HL-60/S4 treated with phorbol 12-myristate 13-acetate at 8.2 ng/mL for 4 days and 3 days (cell line): ENCODE results near the gene STOML1.

ENCODE experiments used
- in situ Hi-C: fragments of 300-500 bp; cut with MboI; formaldehyde crosslinking; loops from 2 replicates; pipeline ENCODE4 v1.15.0; 2022; ENCODE audit warnings: low sequenced_read_pairs

The STOML1 gene

DNA sequence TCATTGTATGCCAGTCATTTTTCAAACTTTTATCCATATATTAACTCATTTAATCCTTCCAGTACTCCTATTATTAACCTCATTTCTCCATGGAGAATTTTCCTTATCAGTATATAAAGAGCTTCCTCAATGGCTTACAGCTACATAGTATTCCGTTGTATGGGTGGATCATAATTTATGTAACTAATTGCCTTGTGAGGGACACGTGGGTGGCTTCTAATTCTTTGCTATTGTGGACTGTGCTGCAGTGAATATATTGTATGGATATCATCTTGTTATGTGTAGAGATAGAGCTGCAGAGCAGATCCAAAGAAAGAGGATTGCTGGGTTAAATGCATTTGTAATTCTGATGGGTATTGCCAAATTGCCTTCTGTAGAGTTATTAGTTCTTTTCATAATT, 27.6 kb upstream of the STOML1 start:
- in situ Hi-C loops: no loop called here

DNA sequence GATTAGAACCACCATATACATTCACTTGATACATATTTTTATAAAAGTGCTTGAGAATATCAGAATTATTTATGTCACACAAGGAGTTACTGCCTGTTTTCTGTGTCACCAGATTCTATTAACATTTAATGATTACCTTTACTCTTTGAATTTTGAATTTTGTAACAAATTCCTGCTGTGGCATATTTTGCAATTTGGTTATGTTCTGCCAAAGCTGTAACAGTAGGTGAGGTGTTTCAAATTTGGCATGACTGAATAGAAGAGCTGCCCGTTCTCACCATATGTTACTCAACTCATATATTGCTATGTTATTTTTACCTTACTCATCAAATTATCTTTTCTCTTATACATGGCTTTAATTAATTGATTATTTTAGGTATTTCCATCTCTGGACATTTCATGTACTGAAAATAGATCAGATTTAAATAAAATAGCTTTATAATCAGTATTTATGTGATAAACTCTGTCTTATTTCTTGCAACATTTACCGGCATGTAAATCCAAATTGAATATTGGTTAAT, 21.3 kb upstream of the STOML1 start:
- in situ Hi-C loops: no loop called here

DNA sequence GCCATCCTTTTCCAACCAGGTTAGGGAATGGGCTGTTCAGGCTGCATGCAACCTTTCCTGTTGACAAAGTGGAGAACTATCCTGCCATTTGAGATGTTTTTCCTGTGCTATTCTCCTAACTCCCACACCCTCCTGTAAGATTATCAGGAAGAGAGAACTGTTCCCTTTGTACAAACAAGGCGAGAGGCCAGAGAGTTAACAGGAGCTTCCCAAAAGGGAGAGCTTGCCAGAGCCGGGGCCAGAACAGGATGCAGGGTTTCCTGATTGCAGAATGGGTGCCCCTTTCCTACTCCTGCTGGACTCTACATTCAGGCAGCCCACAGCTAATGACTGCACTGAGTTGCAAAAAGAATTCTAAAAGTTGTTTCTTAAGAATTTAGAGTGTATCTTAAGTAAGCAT, 19.5 kb upstream of the STOML1 start:
- in situ Hi-C loops: no loop called here

DNA sequence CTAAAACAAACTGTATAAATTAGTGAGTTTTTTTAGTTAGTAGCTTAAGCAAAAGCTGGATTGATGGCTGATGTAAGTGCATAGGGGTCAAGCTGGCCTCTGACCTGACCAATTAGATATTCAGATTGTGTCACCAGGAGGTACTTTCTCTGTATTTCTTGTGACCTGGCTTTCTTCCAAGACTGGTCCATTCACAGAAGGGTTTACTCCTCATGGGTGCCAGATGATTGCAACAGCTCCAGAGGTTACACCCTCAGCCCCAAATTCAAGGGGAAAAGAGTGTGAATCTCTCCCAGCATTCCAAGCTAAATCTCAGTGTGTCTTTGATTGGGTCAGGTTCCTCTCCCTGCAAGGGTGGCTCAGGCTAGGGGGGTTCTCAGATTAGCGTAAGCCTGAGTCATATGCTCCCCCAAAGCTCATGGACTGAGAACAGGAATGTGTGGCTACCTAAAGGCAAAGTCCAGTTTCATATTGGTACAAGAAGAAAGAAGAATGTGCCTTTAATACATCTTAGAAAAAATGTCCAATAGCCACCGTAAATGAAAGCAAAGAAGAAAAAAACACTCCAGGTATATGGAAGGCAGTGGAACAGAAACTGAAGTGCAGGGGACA, 18.9 kb upstream of the STOML1 start:
- in situ Hi-C loops: no loop called here

DNA sequence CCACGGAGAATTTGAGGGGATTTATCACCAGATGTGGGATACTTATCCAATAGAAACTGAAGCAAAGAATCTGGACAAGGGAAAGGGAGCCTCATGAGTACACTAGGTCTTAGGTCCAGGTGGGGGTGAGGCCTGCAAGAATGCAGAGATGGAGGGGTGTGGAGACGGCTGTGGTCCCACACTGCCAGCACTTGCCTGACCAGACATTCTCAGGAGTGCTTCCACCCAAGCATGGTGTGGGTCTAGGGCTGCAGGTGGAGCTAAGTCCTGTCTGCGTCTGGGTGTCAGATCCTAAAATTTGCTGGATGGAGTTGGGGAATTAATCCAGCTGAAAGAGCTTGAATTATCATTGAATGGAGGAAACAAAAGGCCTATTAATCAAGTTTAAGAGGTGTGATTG, 16.8 kb upstream of the STOML1 start:
- in situ Hi-C loops: no loop called here

DNA sequence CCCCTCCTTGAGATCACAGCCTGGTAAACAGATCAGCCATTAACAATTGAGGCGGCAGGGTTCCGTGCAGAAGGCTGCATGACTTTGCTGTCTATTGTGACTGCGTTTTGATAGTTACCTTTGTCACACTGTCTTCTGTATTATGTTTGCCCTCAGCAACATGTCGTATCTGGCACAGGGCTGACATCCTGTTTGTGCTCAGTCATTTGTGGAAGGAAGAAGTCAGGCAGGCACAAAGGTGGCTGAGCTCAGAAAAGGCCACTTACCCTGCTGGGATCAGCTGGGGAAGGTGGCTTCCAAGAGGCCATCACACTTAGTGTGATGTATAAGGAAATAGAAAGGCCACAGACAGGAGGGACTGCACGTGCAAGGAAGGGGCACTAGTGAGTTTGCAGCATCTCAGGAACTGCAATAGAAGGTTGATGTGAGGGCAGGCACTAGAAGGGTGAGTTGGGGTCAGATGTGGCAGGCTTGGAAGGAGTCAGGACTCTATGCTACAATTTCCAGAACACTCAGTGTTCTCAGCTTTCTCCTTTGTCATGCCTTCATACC, 15.8 kb upstream of the STOML1 start:
- in situ Hi-C loops: no loop called here

DNA sequence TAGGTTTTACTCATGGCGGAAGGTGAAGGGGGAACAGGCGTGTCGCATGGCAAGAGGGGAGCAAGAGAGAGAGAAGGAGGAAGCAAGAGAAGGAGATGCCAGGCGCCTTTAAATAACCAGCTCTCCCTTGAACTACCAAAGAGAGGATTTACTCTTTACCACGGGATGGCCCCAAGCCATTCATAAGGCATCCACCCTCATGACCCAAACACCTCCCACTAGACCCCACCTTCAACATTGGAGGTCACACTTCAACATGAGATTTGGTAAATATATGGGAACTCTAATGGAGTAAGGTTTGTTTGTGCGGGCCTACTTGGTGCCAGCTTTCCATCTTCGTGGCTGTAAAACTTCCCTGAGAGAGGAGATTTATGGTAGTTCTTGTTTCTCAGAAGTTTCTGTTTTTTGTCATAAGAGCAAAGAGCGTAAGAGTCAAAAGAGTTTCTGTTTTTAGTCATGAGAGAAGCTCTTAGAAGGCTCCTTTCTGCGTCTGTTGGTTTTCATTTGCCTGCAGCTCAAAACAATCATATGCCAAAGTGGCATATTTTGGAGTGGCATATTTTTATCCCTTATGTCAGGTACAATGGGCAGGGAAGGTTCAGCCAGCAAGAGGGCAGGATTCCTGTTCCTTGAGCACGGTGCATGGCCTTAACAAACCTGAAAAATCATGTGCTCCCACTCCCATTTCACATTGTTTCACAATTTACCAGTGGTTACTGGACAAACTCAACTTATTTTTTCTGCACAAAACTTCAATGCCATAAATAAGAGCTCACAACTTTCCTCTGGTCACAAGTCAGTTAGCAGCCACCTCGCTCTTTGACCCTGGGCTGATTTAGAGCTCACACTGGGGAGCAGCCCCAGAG, 14.9 kb upstream of the STOML1 start:
- in situ Hi-C loops: no loop called here

DNA sequence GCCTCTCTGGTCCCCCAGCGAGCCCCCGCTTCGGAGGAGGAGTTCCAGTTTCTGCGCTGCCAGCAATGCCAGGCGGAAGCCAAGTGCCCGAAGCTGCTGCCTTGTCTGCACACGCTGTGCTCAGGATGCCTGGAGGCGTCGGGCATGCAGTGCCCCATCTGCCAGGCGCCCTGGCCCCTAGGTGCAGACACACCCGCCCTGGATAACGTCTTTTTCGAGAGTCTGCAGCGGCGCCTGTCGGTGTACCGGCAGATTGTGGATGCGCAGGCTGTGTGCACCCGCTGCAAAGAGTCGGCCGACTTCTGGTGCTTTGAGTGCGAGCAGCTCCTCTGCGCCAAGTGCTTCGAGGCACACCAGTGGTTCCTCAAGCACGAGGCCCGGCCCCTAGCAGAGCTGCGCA, 5.9 kb upstream of the STOML1 start:
- in situ Hi-C loops: no loop called here

DNA sequence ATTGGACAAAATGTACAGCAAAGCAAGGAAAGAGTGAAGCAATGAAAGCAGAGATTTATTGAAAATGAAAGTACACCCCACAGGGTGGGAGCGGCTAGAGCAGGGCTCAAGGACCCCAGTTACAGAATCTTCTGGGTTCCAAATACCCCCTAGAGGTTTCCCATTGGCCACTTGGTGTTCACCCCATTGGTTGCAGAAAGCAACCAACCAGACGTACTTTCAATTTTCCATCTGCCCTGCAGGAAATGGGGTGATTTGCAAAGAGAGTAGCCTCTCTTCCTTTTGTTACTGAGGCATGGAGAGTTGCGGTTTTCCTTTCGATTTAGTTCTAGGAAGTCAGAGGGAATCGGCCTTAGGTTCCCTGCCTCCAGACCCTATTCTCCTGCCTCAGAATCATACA, 4.8 kb upstream of the STOML1 start:
- in situ Hi-C loops: no loop called here

DNA sequence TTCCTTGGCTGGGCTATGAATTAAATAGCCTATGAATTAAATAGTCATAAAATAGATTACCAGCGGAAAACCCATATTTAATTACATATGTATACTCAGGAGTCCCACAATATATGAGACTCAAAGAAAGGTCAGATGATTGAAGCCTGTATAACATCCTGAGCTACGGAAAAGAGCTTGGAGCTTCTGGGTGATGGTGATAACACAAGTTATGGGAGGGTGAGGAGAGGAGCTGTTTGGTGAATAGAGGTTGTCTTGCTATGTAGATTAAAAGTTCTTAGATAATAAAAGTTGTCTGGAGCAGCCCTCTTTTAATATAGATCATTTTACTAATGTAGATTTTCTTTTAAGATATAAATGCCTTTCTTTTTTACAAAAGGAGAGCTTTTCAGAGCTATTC, 4.2 kb upstream of the STOML1 start:
- in situ Hi-C loops: no loop called here

DNA sequence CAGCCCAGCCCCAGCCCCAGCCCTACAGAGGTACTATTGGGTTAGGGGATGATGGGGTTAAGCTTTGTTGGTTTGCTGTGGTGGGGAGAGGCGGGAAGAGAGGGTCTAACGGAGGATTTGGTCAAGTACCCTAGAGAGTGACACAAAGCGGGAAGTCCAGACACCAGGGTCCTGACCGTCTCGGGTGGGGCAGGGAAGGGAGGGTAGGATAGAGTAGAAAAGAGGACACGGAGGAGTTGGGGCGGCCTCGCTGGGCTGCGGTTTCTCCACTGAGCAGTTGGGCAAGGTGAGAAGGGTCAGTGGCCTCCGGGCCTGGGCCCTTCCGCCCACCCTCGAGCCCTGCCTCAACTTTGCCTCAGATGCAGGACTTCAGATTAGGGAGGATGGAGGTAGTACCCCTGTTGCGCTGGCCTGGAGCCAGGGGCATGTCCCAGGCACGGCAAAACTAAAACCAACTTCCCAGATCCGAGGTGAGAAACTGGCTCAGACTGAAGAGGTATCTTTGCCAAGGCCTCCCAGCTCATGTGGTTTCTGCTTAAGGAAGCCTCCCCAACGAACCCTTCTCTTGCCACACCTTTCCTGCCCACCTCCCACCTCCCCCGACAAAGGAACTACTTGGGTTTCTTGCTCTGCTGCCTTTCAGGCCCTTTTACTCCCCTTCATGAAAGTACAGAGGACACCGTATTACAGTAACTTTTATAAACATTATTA, 3.0 kb upstream of the STOML1 start:
- in situ Hi-C loops: no loop called here

DNA sequence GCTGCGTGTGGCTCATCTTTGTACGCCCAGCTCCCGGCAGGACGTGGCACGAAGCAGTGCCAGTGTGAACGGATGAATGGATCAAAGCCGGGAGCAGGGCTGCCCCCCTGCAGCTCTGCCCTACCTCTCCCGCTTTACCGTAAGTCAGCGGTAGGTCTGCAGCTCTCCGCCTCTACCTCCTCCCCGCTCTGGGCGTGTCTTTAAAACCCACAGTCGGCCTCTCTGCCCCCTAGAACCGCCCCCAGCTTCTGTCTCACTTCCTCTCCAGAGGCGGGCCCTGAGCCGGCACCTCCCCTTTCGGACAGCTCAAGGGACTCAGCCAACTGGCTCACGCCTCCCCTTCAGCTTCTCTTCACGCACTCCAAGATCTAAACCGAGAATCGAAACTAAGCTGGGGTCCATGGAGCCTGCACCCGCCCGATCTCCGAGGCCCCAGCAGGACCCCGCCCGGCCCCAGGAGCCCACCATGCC, 2.4 kb upstream of the STOML1 start, which contains the start of gene PML:
TSS of gene PML (plus strand) at position 304 of the 471 bp plus-strand sequence. CDS start at position 401, 97 bp downstream.
- in situ Hi-C loops: no loop called here

DNA sequence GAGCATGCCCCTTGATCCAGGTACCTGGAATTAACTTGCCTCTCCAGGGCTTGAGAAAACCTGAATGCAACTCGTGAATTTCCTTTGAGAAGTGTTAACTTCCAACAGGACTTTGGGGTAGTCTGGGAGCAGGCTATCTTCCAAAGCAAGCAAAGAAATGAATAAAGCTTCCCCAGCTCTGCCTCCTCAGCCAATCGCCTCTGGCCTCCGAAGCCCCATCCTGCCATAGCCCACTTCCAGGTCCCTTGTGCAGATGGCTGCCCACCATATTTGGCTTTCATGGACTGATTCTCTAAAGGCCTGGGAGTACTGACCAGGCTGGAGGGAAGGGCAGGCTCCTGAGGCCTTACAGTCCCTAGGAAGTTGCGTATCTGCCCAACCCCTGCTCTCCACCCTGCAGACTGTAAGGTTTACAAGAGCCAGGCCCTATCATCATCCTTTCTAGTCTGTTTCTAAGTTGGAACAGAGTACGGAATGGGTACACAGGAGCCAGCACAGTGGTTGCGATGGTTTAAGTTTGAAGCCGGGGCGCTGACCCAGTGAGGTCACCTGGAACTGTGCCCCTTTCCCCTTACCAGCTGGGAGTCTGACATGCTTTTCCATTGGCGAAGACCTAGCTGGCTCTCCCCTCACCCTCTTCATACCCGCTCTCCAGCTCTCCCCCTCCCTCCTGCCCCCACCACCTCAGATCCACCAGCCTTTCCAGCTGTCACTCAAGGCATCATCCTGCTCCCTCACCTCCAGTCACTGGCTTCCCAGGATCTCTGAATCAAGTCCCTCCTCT, 1.3 kb upstream of the STOML1 start:
- in situ Hi-C loops: no loop called here

DNA sequence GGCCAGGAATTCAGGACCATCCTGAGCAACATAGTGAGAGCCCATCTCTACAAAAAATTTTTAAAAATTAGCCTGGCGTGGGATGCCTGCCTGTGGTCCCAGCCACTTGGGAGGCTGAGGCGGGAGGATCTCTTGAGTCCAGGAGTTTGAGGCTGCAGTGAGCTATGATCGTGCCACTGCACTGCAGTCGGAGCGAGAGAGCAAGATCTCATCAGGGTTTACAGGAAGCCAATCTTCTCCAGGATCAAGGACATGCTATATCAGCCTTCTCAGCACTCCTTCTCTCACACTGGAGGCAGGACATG, 451 bp upstream of the STOML1 start:
- in situ Hi-C loops: no loop called here

DNA sequence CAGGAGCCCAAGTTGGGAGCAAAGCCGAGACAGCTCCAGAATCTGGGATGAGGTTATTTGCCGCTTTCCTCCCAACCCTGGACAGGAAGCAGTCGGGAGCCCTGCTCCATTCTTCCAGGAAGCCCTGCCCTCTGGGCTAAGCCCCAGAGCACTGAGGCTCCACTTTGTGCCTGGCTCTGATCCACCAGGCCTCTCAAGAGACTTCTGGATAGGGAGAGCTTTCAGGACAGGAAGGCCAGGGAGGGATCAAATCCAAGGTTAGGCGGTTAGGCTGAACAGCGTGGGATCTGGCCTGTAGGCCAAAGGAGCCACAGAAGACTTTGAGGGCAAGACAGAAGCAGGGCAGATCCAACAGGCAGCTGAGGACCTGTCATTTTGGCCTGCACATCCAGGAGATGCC, 835 bp downstream of the STOML1 start:
- in situ Hi-C loops: no loop called here

DNA sequence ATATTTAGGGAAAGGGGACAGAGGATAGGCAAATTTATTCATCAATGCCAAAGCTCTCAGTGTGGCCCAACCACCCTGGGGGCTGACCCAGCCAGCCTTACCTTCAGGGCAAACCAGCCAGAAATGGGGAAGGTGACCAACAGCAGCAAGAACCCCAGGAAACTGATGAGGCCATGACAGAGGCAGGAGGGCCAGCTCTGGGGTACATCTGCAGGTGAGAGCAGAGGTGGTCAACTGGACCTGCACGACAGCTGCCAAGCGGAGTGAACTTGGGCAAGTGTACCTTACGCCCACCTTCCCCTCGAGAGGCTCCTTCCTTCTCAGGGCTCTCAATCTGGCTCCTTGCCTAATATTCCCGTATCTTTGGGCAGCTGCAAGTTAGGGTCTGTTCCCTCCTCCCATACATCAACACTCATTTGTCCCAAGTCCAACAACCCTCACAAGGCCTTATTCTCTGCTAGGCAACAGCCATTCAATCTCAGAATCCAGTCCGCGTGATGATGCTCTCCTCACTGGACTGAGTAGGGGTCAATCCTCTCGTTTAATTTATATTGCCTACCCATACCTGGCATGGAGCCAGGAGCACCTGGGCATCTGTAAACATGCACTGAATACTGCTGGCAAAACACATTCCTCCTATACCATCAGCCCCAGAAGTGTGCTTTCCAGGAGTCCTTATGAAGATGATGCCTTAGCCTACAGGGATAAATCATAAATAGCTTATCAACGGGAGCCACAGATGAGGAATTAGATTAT, 1.7 kb downstream of the STOML1 start:
- in situ Hi-C loops: no loop called here

DNA sequence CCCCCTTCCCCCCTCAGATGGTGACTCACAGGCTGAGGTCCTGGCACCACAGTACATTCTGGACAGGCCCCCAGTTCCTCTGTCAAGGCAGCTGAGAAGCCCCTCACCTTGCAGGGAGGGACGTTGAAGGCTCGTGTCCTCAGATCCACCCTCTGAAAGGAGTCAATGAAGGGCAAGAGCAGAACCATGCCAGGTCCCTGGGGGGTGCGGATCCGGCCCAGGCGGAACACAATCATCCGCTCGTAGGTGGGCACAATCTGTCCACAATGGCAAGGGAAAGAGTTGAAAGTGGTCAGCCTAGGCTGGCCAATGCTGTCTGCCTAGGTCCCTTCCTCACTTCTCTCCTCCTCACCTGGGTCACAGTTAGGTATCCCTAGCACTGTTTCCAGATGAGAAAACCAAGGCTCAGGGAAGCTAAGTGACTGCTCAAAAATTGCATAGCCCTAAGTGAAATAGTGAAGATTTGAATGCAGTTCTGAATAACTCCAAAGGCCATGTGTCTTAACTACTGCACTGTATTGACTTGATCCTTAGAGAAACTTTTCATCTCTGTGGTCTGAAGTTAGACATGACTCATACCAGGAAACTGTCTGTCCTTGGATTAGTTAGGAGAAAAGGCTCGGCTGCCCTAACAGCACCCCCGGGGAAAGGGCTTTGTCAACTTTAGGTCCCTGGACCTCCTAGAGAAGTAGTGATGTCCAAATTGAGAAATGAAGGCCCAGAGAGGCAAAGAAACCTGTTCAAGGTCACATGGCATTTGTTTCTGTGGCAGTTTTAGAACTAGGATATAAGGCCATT, 2.9 kb downstream of the STOML1 start:
- in situ Hi-C loops: no loop called here

DNA sequence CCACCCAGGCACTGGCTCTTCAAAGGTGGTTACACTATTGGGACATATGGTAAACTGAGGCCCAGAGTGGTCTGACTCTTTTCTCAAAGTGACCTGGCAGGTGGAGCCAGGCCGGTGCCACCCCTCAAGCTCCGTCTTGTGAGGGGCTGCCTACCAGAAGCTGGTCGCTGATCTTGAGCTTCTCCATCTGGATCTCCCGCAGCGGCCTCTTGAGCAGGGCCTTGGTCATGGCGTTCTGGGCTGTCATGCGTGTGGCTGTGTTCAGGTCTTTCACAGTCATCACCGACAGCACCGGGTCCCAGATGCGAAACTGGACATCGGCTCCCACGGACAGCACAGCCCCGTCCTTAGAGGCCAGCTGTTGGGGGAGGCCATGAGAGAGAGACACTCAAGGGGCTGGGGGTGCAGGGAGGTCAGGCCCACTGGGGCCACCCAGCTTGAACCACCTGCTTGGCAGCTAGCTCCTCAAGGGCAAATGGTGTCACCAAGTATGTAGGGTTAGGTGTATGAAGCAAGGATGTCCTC, 3.6 kb downstream of the STOML1 start:
- in situ Hi-C loops: no loop called here
